Measurements from ENCODE around the gene MPEG1.

The MPEG1 gene

GRCh38 chr11:59219836-59220235, 7.1 kb upstream of the MPEG1 start:
- Histone ChIP-seq H4K20me1 (no peaks in the 10 kb centered on the region), H3K9ac (no peak overlapping the region), H3K4me1 (peaks cover 58% of the 10 kb centered on the region), H3K27ac (no peak overlapping the region), H3K36me3 (no peaks in the 10 kb centered on the region), H3K4me3 (no peak overlapping the region), H3K9me3 (no peaks in the 10 kb centered on the region), H3K27me3 (no peaks in the 10 kb centered on the region), H3K4me2 (no peak overlapping the region)
- no peak for TF ChIP-seq Cebpa-rat (IDR thresholded peaks at IDR 0.05)

GRCh38 chr11:59218893-59219292, 6.2 kb upstream of the MPEG1 start:
- Histone ChIP-seq H3K9ac (no peak overlapping the region), H3K27ac (no peak overlapping the region), H3K27me3 (no peaks in the 10 kb centered on the region), H3K4me3 (no peak overlapping the region), H3K36me3 (no peaks in the 10 kb centered on the region), H4K20me1 (no peaks in the 10 kb centered on the region), H3K9me3 (no peaks in the 10 kb centered on the region), H3K4me2 (no peak overlapping the region), H3K4me1 (peaks cover 49% of the 10 kb centered on the region)
- TF ChIP-seq Cebpa-rat (IDR thresholded peaks at IDR 0.05), result no peak

- H3K36me3 ChIP-seq, result no peaks in the 10 kb centered on the region
- no peaks in the 10 kb centered on the region for H3K9me3 ChIP-seq
- no peaks in the 10 kb centered on the region for H3K27me3 ChIP-seq
- no peak for TF ChIP-seq Cebpa-rat (IDR thresholded peaks at IDR 0.05)
- H3K4me2 ChIP-seq, result no peak overlapping the region
- H3K4me3 ChIP-seq, result no peak overlapping the region
- peaks cover 47% of the 10 kb centered on the region for H3K4me1 ChIP-seq
- no peak overlapping the region for H3K9ac ChIP-seq
- no peaks in the 10 kb centered on the region for H4K20me1 ChIP-seq
- peak overlapping the region; percentile 31; the same call in 1 of the 2 replicates for H3K27ac ChIP-seq
Observed at GRCh38 chr11:59218319-59218718, 5.6 kb upstream of the MPEG1 start.

GRCh38 chr11:59216641-59217564, 4.2 kb upstream of the MPEG1 start:
- Histone ChIP-seq H3K4me1 (peaks cover 51% of the 10 kb centered on the region), H3K27me3 (no peaks in the 10 kb centered on the region), H3K4me2 (peak overlapping the region; percentile 77), H3K27ac (peak overlapping the region; percentile 81), H3K36me3 (no peaks in the 10 kb centered on the region), H4K20me1 (no peaks in the 10 kb centered on the region), H3K4me3 (no peak overlapping the region), H3K9me3 (no peaks in the 10 kb centered on the region), H3K9ac (peak overlapping the region; percentile 56; the same call in 1 of the 2 replicates)
- no peak for TF ChIP-seq Cebpa-rat (IDR thresholded peaks at IDR 0.05)

- Histone ChIP-seq H3K4me3 (no peak overlapping the region), H3K4me1 (peaks cover 48% of the 10 kb centered on the region), H3K9ac (no peak overlapping the region), H3K9me3 (no peaks in the 10 kb centered on the region), H3K4me2 (no peak overlapping the region), H3K27me3 (no peaks in the 10 kb centered on the region), H3K27ac (no peak overlapping the region), H4K20me1 (no peaks in the 10 kb centered on the region), H3K36me3 (no peaks in the 10 kb centered on the region)
- no peak for TF ChIP-seq Cebpa-rat (IDR thresholded peaks at IDR 0.05)
Observed at GRCh38 chr11:59214141-59214893, 1.6 kb upstream of the MPEG1 start.

- Histone ChIP-seq H3K36me3 (no peaks in the 10 kb centered on the region), H3K4me1 (peaks cover 48% of the 10 kb centered on the region), H3K27me3 (no peaks in the 10 kb centered on the region), H3K9ac (no peak overlapping the region), H3K4me3 (peak overlapping the region; percentile 34; the same call in 1 of the 2 replicates), H4K20me1 (no peaks in the 10 kb centered on the region), H3K4me2 (peak overlapping the region; percentile 67), H3K9me3 (no peaks in the 10 kb centered on the region), H3K27ac (no peak overlapping the region)
- no peak for TF ChIP-seq Cebpa-rat (IDR thresholded peaks at IDR 0.05)
Observed at GRCh38 chr11:59212222-59212621, 505 bp downstream of the MPEG1 start.

- no peaks in the 10 kb centered on the region for H4K20me1 ChIP-seq
- H3K9ac ChIP-seq, result no peak overlapping the region
- H3K27ac ChIP-seq, result no peak overlapping the region
- TF ChIP-seq Cebpa-rat (IDR thresholded peaks at IDR 0.05), result no peak
- H3K9me3 ChIP-seq, result no peaks in the 10 kb centered on the region
- H3K27me3 ChIP-seq, result no peaks in the 10 kb centered on the region
- no peak overlapping the region for H3K4me3 ChIP-seq
- no peak overlapping the region for H3K4me2 ChIP-seq
- H3K36me3 ChIP-seq, result peaks cover 16% of the 10 kb centered on the region; the same call in 1 of the 2 replicates
- peaks cover 34% of the 10 kb centered on the region for H3K4me1 ChIP-seq
Observed at GRCh38 chr11:59208956-59209355, 3.8 kb downstream of the MPEG1 start.

GRCh38 chr11:59207988-59208451, 4.7 kb downstream of the MPEG1 start:
- Histone ChIP-seq H3K27me3 (no peaks in the 10 kb centered on the region), H3K9me3 (no peaks in the 10 kb centered on the region), H3K36me3 (peaks cover 16% of the 10 kb centered on the region; the same call in 1 of the 2 replicates), H3K27ac (no peak overlapping the region), H3K4me2 (peak overlapping the region; percentile 47), H3K4me3 (no peak overlapping the region), H4K20me1 (no peaks in the 10 kb centered on the region), H3K9ac (no peak overlapping the region), H3K4me1 (peaks cover 29% of the 10 kb centered on the region)
- TF ChIP-seq Cebpa-rat (IDR thresholded peaks at IDR 0.05), result no peak

GRCh38 chr11:59206635-59207034, 6.1 kb downstream of the MPEG1 start:
- Histone ChIP-seq H3K36me3 (peaks cover 17% of the 10 kb centered on the region; the same call in 1 of the 2 replicates), H3K9ac (no peak overlapping the region), H3K4me1 (peaks cover 19% of the 10 kb centered on the region), H4K20me1 (no peaks in the 10 kb centered on the region), H3K9me3 (no peaks in the 10 kb centered on the region), H3K4me3 (no peak overlapping the region), H3K27ac (no peak overlapping the region), H3K27me3 (no peaks in the 10 kb centered on the region), H3K4me2 (peak overlapping the region; percentile 47; the same call in 1 of the 2 replicates)
- no peak for TF ChIP-seq Cebpa-rat (IDR thresholded peaks at IDR 0.05)
